DMS 273 (cell line): ENCODE results near the gene FAM236D.
"Not testable (repeated sequence)": the region's sequence is repeated elsewhere in the genome, so short reads cannot be mapped to it uniquely, and the experiment has no call there.

Experiments used
- DNase-seq: peaks from one replicate; lab custom pipeline; 2025; ENCODE audit not compliant: unreplicated experiment; lab: John Stamatoyannopoulos, UW

FAM236D gene

GRCh38 chrX:72808110-72808509, at the start of gene FAM236D:
Gene FAM236D, minus strand, starts transcription at chrX:72808210. Its CDS starts 100 bp downstream, at chrX:72808110.
- not testable (repeated sequence) for DNase-seq

- not testable (repeated sequence) for DNase-seq
These were observed 29.5 kb upstream of the FAM236D start for GRCh38 chrX:72837532-72837931.

- not testable (repeated sequence) for DNase-seq
These were observed 22.7 kb upstream of the FAM236D start for GRCh38 chrX:72830701-72831100.

- DNase-seq = not testable (repeated sequence)
These were observed 17.6 kb downstream of the FAM236D start for GRCh38 chrX:72790390-72790789.

GRCh38 chrX:72788142-72788541, 19.9 kb downstream of the FAM236D start:
- not testable (repeated sequence) for DNase-seq

GRCh38 chrX:72783964-72784363, 24.0 kb downstream of the FAM236D start:
- DNase-seq = not testable (repeated sequence)

- DNase-seq = not testable (repeated sequence)
These were observed 24.6 kb downstream of the FAM236D start for GRCh38 chrX:72783365-72783936.

GRCh38 chrX:72782560-72782959, 25.4 kb downstream of the FAM236D start, which contains the start of gene FAM236B:
Gene FAM236B, minus strand, starts transcription at chrX:72782660. Its CDS starts 100 bp downstream, at chrX:72782560.
- DNase-seq = not testable (repeated sequence)

- DNase-seq = not testable (repeated sequence)
These were observed 29.9 kb downstream of the FAM236D start for GRCh38 chrX:72778146-72778545.

- not testable (repeated sequence) for DNase-seq
These were observed 30.6 kb downstream of the FAM236D start for GRCh38 chrX:72777467-72777790.

- not testable (repeated sequence) for DNase-seq
These were observed 31.1 kb downstream of the FAM236D start, which contains the start of gene DMRTC1B for GRCh38 chrX:72776653-72777466. Gene DMRTC1B, plus strand, starts transcription at chrX:72776890. Its CDS starts 68,246 bp downstream, at chrX:72845136.

- DNase-seq = not testable (repeated sequence)
These were observed 47.6 kb downstream of the FAM236D start for GRCh38 chrX:72760454-72760853.
